Vagina (tissue), 2 donors: Measurements from ENCODE around the gene OBSCN. TPM values are rescaled to one million over a fixed set of nuclear protein-coding genes. Genes with fewer than 3 reads are reported as not detected.
"Not testable (repeated sequence)": the region's sequence is repeated elsewhere in the genome, so short reads cannot be mapped to it uniquely, and the experiment has no call there.

Experiments
- DNase-seq, 2 donors: peaks; one replicate each; pipeline ENCODE4 v3.0.0-alpha.2; 2017; ENCODE audit errors: extremely low spot score in 2 of 2
- H3K27ac ChIP-seq: fragments of 200-600 bp; sonication (generic); one replicate; pipeline ENCODE4 v1.5.1; 2019
- H3K27me3 ChIP-seq: fragments of 200-600 bp; sonication (generic); one replicate; pipeline ENCODE4 v1.5.1; 2019
- H3K36me3 ChIP-seq, 2 donors: fragments of 200-600 bp; sonication (generic); one replicate each; pipeline ENCODE4 v1.5.1; 2017 to 2019
- H3K4me1 ChIP-seq: fragments of 200-600 bp; sonication (generic); one replicate; pipeline ENCODE4 v1.5.1; 2019
- H3K4me3 ChIP-seq, 2 donors: fragments of 200-600 bp; sonication (generic); 1 replicate in 1 of 2; 2 replicates in 1 of 2; pipeline ENCODE4 v1.5.1; 2016 to 2019
- H3K9me3 ChIP-seq: fragments of 200-600 bp; sonication (generic); one replicate; pipeline ENCODE4 v1.5.1; 2019
- CTCF ChIP-seq, 3 experiments: fragments of 450-650 bp in 2 of 3; fragments of 200-600 bp in 1 of 3; sonication (generic) in 1 of 3; IDR thresholded peaks; one replicate each; pipeline ENCODE4 v1.5.1; 2017 to 2019; ENCODE audit warnings: antibody characterized with exemption in 3 of 3, mild to moderate bottlenecking in 2 of 3, moderate library complexity in 2 of 3
- POLR2A ChIP-seq, 2 donors: fragments of 450-650 bp; IDR thresholded peaks; one replicate each; pipeline ENCODE4 v1.6.1; 2017; ENCODE audit warnings: antibody characterized with exemption in 2 of 2, mild to moderate bottlenecking in 2 of 2, moderate library complexity in 2 of 2
- POLR2AphosphoS5 ChIP-seq, 2 donors: sonication (generic); formaldehyde crosslinking; IDR thresholded peaks; one replicate each; pipeline ENCODE4 v1.9.0; 2017; ENCODE audit warnings: antibody characterized with exemption in 2 of 2, mild to moderate bottlenecking in 2 of 2, low read depth in 1 of 2; ENCODE audit not compliant: insufficient read depth in 1 of 2
- intact Hi-C: fragments of 100-400 bp; cut with DNase I; formaldehyde crosslinking; loops from one replicate; pipeline ENCODE4 v1.15.1; 2023
- total RNA-seq: library from RNA; depleted of rRNA; stranded (reverse); fragments of >200 nt; gene quantifications from one replicate; pipeline ENCODE4 v1.2.3, GENCODE V29; 2016

Gene OBSCN
- total RNA-seq, 1 donor from 2014 or later, result 35.8 TPM

GRCh38 chr1:228219245-228219961 lies 11.6 kb downstream of the OBSCN start:
- peaks cover 4% of the 10 kb centered on the region for H3K4me1 ChIP-seq
- DNase-seq, result no peak
- H3K36me3 ChIP-seq, result peaks cover 0 to 16% of the 10 kb centered on the region in 2 donors
- intact Hi-C loops, result no loop called here
- no peak overlapping the region for H3K4me3 ChIP-seq
- H3K27me3 ChIP-seq, result no peaks in the 10 kb centered on the region
- H3K27ac ChIP-seq, result no peak overlapping the region
- no peak for TF ChIP-seq POLR2A (IDR thresholded peaks at IDR 0.05)
- TF ChIP-seq CTCF (IDR thresholded peaks at IDR 0.05), result no peak
- no peak for TF ChIP-seq POLR2AphosphoS5 (IDR thresholded peaks at IDR 0.05; ENCODE audit: insufficient read depth in 1 of 2, low read depth in 1 of 2)
- no peaks in the 10 kb centered on the region for H3K9me3 ChIP-seq

GRCh38 chr1:228219962-228220780 lies 12.3 kb downstream of the OBSCN start:
- Histone ChIP-seq H3K4me1 (no peaks in the 10 kb centered on the region), H3K27me3 (no peaks in the 10 kb centered on the region), H3K36me3 (peaks cover 0 to 24% of the 10 kb centered on the region in 2 donors), H3K9me3 (no peaks in the 10 kb centered on the region), H3K27ac (no peak overlapping the region), H3K4me3 (no peak overlapping the region)
- TF ChIP-seq CTCF (IDR thresholded peaks at IDR 0.05), result no peak
- no peak for TF ChIP-seq POLR2AphosphoS5 (IDR thresholded peaks at IDR 0.05; ENCODE audit: insufficient read depth in 1 of 2, low read depth in 1 of 2)
- intact Hi-C loops, result no loop called here
- DNase-seq, result no peak

DNA sequence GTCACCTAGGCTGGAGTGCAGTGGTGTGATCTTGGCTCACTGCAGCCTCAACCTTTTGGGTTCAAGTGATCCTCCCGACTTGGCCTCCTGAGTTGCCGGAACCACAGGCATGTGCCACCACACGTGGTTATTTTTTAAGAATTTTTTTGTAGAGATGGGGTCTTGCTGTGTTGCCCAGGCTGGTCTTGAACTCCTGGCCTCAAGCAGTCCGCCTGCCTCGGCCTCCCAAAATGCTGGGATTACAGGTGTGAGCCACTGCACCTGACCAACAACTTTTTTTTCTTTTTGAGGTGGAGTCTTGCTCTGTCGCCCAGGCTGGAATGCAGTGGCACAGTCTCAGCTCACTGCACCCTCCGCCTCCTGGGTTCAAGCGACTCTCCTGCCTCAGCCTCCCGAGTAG lies 13.3 kb downstream of the OBSCN start:
- peaks cover 0 to 29% of the 10 kb centered on the region in 2 donors for H3K36me3 ChIP-seq
- intact Hi-C loops, result not testable (repeated sequence)

DNA sequence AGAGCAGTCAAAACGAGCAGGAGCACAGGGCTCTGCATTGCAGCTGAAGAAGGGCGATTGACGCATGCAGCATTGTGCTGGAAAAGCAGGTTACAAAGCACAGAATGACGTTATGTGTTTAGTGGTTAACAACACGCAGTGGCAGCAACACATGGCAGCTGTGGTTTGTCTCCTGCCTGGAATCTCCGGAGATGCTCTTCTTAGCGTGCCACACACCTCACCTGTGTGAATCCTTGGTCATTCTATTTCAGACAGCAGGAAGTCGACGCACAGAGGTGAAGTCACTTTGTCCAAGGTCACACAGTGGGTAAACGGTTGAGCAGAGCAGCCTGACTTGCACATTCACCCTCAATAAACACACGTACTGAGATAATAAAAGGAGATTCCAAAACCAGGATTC lies 14.7 kb downstream of the OBSCN start:
- no peak for DNase-seq
- TF ChIP-seq CTCF (IDR thresholded peaks at IDR 0.05) (no peak), POLR2AphosphoS5 (IDR thresholded peaks at IDR 0.05; ENCODE audit: insufficient read depth in 1 of 2, low read depth in 1 of 2) (no peak), POLR2A (IDR thresholded peaks at IDR 0.05) (no peak)
- no peak overlapping the region for H3K27ac ChIP-seq
- H3K36me3 ChIP-seq, result peaks cover 0 to 29% of the 10 kb centered on the region in 2 donors
- H3K4me3 ChIP-seq, result no peak overlapping the region
- no peaks in the 10 kb centered on the region for H3K27me3 ChIP-seq
- H3K4me1 ChIP-seq, result no peaks in the 10 kb centered on the region
- H3K9me3 ChIP-seq, result no peaks in the 10 kb centered on the region
- intact Hi-C loops, result no loop called here

More for the DNA sequence above, 13.3 kb downstream of the OBSCN start:
- H3K27me3 ChIP-seq, H3K4me3 ChIP-seq, DNase-seq, H3K27ac ChIP-seq, H3K9me3 ChIP-seq, H3K4me1 ChIP-seq: not testable (repeated sequence)

DNA sequence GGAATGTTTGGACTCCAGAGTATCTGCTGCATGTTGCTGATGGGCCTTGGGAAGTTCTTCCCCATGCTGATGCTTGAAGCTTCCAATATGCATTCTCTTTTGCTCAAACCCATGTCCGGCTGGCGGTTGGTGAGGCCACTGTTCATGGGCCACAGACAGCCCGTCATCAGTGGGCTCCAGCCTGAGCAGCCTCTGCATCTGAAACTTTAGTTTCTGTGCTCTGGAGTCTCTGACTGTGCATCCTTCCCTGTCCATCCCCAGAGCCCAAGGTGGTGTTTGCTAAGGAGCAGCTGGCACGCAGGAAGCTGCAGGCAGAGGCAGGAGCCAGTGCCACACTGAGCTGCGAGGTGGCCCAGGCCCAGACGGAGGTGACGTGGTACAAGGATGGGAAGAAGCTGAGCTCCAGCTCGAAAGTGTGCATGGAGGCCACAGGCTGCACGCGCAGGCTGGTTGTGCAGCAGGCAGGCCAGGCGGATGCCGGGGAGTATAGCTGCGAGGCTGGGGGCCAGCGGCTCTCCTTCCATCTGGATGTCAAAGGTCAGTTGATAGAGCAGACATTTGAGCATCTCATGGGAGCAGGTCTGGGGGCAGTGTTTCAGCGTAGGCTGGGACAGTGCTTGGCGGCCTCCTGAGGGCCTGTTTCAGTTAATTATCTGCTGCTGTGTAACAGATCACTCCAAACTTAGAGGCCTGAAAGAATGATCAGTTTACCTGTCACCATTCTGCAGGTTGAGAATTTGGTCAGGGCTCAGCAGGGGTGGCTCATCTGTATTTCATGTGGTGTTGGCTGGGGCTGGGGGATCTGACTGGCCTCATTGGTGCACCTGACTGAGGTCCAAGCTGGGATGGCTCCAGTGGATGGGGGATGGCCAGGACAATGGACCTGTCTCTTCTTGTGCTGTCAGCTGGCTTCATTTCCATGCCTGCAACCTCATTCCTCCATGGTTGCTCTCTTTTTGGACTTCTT lies 16.6 kb downstream of the OBSCN start:
- TF ChIP-seq CTCF (IDR thresholded peaks at IDR 0.05), result no peak
- TF ChIP-seq POLR2A (IDR thresholded peaks at IDR 0.05), result no peak
- TF ChIP-seq POLR2AphosphoS5 (IDR thresholded peaks at IDR 0.05; ENCODE audit: insufficient read depth in 1 of 2, low read depth in 1 of 2), result no peak
- H3K36me3 ChIP-seq, result peaks cover 0 to 23% of the 10 kb centered on the region in 2 donors
- no peak overlapping the region for H3K27ac ChIP-seq
- H3K4me1 ChIP-seq, result peaks cover 7% of the 10 kb centered on the region
- H3K27me3 ChIP-seq, result no peaks in the 10 kb centered on the region
- no peaks in the 10 kb centered on the region for H3K9me3 ChIP-seq
- intact Hi-C loops, result no loop called here
- no peak for DNase-seq
- no peak overlapping the region for H3K4me3 ChIP-seq
